GM19351 (cell line): Measurements from ENCODE around the gene TRIM52.
"Not testable (repeated sequence)": the region's sequence is repeated elsewhere in the genome, so short reads cannot be mapped to it uniquely, and the experiment has no call there.

Experiments
- ATAC-seq: cut with Tn5 transposase; IDR thresholded peaks from one replicate; pipeline ENCODE4 v1.9.1; 2021; ENCODE audit warnings: mild to moderate bottlenecking, moderate library complexity; ENCODE audit not compliant: unreplicated experiment

Gene TRIM52

DNA sequence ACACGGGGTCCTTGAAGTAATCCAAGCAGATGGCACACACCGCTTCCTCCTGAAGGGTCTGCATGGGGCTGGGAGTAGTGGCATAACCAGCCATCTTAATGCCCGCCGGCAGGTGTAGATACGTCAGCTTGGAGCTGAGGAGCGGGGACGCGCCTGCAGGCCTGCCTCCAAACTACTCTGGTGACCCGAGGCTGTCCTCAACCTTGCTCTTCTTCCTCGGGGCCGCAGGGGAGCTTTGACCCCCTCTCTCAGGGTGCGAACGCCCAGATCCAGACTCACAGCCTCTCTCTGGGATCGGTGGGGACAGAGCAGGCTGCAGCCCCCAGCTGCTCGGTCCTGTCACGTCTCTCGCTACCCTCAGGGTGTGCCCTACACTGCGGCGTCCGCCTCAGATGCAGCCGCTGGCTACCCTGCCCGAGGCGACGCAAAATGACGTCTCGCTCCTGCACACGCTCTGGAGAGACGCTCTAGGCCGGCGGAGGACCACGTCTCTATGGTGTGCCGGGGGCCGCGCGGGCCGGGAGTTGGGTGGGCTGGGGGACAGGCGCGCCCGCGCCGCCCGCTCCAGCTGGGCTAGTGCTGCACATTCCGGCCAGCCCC, at the start of gene TRIM52:
TRIM52 (minus strand) TSS at position 424 of the 600 bp plus-strand sequence; CDS start at position 94, 330 bp downstream.
- peak; percentile 71 for ATAC-seq

DNA sequence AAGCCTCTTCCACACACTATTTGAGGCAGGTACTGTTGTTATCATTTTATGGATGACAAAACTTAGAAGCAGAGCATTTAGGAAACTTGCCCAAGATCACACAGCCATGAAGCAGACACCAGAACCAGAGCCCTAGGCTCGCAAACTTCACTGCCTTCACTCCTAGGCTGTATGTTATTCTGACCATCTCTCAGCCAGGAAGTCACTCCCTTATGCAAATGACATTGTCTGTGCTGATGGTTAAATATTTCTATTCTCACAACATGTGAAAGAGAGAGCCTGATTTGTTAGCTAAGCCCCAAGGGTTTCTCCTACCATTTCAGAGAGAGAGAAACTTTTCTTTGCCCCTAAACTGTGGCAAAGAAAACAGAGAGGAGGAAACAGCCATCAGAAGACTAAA, 26.4 kb upstream of the TRIM52 start:
- ATAC-seq: peak; percentile 73

DNA sequence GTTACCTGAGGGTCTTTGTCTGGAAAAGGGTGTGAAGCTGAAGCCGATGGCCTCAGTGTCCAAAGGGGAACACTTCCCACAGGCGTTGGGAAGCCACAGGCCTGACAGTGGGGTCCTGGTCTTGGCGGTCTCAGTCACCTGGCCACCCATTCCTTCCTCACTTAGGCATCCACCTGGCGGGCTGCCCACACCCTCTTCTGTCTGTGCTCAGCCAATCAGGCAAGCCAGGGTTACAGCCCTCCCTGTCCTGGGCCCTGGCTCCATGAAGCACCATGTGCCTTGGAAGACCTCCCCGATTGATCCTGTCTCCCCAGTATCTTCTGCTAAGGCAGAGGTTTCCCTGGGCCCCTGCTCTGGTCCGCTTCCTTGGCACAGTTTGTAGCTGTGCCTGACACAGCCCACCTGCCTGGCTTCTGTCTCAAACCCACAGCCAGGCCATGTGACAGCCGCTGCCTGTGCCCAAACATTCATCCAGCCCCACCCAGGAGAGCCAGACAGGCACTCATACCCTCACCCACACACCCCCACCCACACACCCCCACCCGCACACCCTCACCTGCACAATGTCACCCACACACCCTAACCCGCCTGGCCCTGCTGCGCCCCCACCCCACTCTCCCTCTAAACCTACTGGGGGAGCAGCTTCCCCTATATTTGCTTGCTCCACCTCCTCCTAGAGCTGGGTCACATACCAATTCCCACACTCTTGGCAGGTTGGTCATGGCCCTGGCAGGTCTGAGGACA, 25.2 kb upstream of the TRIM52 start:
- not testable (repeated sequence) for ATAC-seq

DNA sequence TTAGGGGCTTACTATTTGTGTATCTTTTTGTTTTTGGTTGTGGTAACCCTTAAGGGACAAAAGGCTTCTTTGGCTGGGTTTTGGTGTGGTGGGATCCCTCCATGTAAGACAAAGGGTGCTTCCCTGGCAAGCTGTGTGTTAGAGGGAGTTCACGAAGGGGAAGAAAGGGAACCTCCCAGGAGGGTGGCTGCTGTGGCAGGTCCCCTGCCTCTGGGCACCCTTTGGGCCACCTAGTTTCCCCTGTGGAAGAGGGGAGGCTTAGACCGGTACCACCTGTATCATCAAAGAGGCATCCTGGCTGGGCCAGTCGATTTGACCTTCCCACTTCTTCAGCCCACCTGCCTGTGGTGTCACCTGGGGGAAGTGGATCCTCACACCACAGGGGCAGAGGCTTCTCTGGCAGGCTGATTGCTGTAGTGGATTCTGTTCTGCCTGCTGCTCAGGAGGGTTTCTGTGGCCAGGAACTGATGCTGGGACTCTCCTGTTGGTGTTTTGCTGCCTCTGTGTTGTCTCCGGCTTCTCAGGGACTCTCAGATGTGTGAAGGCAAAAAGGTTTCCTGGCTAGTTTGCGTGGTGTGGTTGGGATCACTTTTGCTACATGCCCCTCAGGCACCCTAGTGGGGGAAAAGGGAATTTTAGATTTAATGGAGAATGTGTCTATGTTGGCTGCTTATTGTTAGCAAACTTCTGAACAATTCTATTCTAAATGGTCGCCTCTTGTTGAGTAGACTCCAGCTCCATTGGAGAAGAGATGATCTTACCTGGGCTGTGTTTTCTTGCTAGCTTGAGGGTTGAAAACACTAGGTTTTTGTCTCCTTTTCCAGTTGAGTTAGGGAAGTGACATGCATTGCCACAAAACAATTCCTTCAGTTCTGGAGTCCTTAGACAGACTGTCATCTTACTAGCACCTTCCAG, 23.2 kb upstream of the TRIM52 start:
- not testable (repeated sequence) for ATAC-seq

DNA sequence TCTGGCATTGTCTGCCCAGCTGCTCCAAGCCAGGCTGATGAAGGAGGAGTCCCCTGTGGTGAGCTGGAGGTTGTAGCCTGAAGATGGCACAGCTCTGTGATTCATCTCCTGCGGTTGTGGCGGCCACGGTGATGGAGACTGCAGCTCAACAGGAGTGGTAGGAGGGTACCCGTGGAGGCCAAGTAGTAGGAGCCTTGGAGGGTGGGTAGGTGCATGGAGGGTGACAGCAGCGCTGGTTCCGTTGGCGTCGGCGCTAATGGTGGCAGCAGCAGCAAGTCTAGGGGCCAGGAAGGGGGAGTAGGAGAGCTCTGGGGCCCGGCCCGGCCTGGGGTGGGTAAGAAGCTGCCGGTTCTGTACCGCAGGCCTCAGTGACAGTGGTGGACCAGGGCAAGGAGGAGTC, 22.4 kb upstream of the TRIM52 start:
- ATAC-seq: no peak

DNA sequence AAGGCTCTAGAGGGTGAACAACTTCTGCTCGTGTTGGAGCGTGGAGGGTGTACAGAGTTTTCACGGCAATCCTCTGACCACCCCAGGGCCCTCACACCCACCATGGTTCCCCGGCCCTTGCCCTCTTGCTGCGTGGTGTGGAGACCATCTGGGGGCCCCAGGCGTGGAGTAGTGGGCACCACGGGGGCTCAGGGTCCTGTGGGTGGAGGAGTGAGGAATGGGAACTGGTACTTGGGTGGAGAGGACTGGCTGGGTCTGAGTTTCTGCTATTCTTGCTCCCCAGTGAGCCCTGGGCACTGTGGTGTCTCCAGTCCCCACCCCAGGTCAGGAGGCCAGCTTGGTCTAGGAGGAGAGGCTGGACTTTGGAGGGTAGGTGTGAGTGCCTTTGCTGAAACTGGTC, 21.9 kb upstream of the TRIM52 start:
- ATAC-seq: no peak

DNA sequence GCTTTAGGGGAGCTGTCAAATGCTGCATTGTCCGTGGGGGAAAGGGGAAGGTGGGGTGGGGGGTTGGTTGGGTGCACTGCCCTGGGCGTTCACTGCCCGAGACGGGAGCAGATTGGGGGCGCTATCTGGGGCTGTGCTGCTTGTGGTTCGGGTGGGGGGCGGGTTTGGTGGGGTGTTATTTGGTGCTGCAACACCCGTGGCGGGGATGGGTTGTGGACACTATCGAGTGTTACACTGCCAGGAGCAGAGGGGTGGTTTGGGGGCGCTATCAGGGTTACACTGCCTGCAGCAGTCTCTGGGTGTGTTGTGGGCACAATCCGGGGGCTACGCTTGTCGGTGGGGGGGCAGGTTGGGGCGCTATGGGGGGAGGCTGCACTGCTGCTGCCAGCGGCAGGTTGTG, 21.5 kb upstream of the TRIM52 start:
- ATAC-seq: not testable (repeated sequence)

DNA sequence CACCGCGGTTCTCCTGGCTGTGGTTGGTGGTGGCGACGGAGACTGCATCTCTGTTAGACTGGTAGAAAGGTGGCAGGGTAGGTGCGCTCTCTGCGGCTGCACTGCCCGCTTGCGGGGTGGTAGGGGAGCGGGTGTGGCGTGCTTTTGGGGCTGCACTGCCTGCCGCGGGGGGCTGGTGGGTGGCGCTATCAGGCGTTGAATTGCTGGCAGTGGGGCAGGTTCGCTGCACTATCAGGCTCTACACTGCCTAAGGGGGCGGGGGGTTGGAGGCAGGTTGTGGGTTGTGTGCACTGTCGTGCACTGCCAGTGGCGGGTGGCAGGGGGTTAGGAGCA, 21.0 kb upstream of the TRIM52 start:
- ATAC-seq: no peak

DNA sequence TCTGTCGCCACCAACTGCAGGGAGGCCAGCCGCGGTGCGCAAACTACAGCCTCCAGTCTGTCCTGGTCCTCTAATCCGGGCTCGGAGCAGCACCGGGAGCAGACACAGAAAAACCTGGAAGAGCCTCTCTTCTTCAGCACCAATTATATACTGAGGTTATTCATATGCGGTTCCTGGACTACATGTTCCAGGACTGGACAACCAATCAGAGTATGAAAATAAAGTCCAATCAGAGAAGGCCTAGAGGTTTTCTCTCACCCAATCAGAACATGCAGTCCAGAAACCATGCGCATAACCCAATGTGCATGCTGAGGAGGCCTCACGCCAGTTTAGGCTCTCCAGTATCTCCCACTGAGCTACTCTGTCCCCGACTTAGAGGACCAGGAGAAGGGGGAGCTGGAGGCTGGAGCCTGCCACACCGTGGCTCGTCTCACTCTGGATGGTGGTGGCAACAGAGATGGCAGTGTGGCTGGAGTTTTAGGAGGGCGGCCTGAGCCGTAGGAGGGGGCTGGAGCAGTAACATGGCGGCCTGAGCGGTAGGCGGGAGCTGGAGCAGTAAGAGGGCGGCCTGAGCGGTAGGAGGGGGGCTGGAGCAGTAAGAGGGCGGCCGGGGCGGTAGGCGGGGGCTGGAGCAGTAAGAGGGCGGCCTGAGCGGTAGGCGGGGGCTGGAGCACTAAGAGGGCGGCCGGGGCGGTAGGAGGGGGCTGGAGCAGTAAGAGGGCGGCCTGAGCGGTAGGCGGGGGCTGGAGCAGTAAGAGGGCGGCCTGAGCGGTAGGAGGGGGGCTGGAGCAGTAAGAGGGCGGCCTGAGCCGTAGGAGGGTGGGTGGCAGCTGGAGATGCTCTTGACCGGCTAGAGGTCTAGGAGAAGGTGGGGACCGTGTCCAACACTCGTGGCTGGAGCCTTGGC, 20.4 kb upstream of the TRIM52 start:
- no peak for ATAC-seq

DNA sequence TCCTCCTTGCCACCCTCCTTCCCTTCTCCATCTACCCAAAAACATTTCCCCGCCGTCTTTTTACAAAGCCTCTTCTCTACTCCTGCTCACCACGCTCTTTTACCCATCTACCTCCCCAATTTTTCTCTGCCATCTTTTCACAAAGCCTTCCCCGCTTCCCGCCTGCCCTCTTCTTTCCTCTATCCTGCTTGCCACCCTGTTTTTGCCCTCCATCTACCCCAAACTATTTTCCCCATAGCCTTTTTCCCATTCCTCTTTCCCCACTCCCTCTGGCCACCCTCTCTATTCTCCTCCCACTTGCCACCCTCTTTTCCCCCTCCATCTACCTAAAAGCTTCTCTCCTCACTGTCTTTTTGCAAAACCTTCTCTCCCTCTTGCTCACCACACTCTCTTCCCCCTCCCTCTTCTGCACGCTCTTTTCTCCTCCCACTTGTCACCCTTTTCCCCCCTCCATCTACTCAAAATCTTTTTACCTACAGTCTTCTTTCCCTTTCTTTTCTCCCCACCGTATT, 19.4 kb upstream of the TRIM52 start:
- ATAC-seq: no peak

DNA sequence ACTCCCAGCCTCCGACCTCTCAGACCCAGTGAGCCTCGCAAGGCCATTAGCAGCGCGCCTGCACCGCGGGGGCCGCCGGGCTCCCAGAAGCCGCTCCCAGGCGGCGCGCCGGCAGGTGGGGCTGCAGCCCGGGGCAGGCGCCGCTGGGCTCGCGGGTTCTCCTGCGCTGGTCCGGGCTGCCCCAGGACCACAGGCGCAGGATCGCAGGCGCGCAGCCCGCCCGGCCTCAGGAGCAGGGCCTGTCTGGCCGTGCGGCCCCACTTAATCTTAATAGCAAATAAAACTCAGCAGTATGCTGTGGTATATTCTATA, 12.4 kb upstream of the TRIM52 start:
- ATAC-seq: not testable (repeated sequence)

DNA sequence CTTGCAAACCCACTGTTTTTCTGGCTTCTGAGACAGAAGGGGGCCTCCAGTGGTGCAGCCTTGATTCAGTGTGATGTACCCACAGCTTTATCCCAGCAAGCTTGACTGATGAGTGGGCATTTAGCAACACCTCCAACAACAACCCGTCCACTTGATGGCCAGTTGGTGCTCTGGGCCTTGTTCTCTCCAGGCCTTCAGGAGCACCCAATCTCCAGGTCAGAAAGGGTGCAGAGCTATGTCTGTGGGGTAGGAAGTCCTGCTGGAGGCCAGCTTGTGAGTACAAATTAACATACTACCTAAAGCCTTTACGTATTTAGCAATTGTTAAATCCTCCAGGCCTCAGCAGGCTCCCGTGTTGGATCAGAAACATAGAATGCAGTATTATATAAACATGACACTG, 10.1 kb upstream of the TRIM52 start:
- no peak for ATAC-seq

DNA sequence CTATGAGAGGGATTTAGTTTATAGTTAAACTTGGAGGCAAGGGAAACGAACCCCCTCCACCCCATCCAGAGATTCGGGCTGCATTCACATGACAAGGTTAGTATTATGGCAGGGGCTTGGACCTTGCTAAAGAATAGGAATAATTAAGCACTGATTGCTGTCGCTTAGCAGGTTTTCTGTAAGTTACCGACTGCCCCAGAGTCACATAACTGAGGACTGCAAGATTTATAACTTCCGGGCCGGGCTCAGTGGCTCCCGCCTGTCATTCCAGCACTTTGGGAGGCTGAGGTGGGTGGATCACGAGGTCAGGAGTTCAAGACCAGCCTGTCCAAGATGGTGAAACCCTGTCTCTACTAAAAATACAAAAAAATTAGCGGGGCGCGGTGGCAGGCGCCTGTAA, 7.0 kb upstream of the TRIM52 start:
- not testable (repeated sequence) for ATAC-seq

DNA sequence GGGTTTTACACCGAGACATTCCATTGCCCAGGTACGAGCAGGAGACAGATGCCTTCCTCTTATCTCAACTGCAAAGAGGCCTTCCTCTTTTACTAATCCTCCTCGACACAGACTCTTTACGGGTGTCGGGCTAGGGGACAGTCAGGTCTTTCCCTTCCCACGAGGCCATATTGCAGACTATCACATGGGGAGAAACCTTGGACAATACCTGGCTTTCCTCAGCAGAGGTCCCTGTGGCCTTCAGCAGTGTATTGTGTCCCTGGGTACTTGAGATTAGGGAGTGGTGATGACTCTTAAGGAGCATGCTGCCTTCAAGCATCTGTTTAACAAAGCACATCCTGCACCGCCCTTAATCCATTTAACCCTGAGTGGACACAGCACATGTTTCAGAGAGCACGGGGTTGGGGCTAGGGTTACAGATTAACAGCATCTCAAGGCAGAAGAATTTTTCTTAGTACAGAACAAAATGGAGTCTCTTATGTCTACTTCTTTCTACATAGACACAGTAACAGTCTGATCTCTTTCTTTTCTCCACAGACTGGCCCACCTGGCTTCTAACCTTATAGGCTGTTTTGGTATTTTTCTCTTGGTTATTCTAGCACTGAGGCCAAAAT, 6.5 kb upstream of the TRIM52 start:
- ATAC-seq: not testable (repeated sequence)

DNA sequence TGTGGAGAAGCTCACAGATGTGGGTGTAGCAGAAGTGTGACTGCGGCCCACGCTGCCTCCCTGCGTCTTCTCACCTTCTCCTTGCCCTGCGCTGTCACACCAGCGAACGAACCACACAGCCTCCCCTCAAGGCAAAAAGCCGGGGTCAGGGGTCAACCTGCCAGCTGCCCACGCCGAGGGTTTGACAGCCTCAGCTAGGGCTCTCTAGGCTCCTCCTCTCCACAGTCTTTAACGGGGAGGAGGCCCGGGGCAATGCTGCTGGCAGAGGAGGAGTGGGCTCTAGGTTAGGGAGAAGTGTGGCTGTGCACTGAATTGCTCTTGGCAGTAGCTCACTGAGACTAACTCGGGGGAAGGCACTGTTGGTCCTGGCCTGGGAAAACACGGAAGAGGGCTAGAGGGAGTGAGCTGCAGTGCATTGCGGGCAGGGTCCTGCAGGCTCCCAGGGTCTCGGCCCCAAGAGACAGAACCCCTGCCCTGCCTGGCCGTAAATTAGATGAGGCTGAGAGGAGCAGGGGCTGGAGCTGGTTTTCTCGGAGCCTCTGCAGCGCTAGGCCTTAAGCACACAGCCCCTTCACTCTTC, 4.2 kb upstream of the TRIM52 start:
- no peak for ATAC-seq

DNA sequence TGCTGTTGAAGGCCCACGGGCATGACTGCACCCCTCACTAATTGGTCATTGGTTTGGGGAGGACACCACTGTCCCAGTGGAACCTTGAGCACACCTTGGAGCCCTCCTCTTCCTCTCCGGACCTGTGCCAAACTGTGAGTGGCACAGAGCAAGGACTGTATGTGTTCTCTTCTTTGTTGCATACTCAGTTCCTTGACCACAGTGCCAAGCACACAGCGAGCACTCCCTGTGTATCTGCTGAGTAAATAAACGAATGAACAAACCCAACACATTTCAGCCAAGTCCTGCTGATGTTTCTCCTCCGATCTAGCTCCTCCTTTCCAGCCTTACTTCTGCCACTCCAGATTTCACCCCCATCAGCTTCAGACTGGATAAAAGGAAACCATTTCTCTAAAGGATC, 2.7 kb upstream of the TRIM52 start:
- no peak for ATAC-seq

DNA sequence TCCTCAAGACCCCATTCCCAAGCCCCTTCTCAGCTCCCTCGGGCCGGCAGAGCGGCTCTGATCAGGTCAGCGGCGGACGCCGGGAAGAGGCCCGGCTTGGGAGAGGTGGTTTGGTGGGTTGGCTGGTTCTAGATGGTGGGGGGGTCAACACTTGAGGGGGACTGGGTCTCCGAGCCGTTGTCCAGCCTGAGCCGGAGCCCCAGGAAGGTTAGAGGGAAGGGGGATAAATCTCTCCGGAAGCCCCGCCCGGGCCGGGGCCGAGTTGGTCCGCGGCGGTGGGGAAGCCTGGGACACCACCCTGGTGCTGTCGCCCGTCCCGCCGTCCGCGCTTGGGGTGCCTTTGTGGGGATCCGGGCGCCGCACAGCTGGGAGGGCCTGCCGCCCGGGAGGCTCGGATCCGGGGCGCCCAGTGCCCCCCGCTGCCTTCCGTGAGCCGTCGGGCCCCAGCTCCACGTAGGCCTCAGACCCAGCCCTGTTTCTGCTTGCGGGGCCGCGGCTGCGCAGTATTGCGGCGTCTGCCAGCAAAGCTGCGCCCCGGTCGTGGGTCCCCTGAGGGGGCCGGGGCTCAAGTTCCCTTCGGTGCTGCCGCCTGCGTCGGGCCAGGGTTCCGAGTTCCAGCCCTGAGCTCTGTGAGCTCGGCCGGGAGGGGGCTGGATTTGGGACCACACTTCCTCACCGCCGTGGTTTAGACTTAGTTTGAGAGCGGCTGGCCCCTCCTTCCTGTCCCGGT, 542 bp upstream of the TRIM52 start:
- ATAC-seq: peak; percentile 62

DNA sequence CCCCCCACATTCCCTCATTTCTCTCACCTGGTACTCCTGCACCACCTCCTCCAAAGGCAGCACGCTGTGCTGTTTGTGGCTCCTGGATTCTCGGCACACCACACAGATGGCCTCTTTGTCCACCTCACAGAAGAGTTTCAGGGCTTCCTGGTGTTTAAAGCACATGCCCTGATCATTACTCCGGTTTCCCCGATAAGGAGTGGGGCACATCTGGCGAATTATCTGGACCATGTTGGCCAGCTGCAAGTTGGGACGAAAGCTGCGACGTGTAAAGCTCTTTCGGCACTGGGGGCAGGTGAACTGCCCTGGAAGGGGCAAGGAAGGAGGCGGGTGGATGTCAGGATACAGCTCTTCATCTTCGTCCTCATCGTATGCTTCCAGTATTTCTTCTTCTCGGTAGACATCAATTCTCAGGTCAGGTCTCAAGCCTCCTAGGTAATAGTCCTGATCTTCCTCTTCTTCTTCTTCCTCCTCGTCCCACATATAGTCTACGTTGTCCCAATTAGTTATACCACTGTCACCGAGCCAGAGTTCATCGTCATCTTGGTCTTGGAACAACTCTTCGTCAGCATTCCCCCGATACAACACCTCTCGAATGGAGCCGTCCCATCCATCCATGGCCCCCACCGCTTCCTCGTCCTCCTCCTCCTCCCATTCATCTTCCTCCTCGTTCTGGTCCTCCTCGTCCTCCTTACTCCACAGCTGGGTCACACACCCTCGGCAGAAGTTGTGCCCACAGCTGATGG, 796 bp downstream of the TRIM52 start:
- no peak for ATAC-seq

DNA sequence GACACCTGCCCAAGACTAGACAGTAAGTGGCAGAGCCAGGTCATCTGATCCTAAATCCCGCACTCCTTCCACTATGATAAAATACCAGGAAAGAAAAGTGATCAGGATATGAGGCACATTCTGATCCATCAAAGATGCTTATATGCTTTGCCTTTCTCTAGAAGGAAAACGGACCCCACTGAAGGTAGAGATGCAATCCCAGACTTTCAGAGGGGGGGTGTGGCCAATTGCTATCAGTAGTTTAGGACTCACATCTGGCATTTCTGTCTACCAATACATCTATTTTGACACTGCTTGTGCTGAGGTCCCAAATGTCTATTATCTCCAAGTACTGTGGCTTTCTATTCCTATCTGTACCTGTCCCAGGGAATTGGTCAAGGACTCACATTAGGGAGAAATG, 1.7 kb downstream of the TRIM52 start:
- no peak for ATAC-seq
